WI38 (cell line): ENCODE measurements around the gene AKAP13.

Source experiments
- H3K4me3 ChIP-seq: 2 replicates; pipeline ENCODE4 v1.5.1; 2011; ENCODE audit warnings: low read depth, mild to moderate bottlenecking, control low read depth, low read length
- CTCF ChIP-seq: IDR thresholded peaks from 2 replicates; pipeline ENCODE4 v1.5.1; 2012; ENCODE audit warnings: low read depth, mild to moderate bottlenecking, control low read depth, low read length

The AKAP13 gene

GRCh38 chr15:85421116-85421925 is 40.9 kb downstream of the AKAP13 start:
- no peak overlapping the region for H3K4me3 ChIP-seq
- no peak for TF ChIP-seq CTCF

- H3K4me3 ChIP-seq, result no peak overlapping the region
- TF ChIP-seq CTCF, result no peak
Observed at GRCh38 chr15:85422607-85423006, 42.2 kb downstream of the AKAP13 start.

GRCh38 chr15:85423256-85423655 is 42.9 kb downstream of the AKAP13 start:
- H3K4me3 ChIP-seq, result no peak overlapping the region
- TF ChIP-seq CTCF, result no peak

- H3K4me3 ChIP-seq, result no peak overlapping the region
- TF ChIP-seq CTCF, result no peak
Observed at GRCh38 chr15:85424154-85424553, 43.8 kb downstream of the AKAP13 start.

- no peak for TF ChIP-seq CTCF
- H3K4me3 ChIP-seq, result no peak overlapping the region
Observed at GRCh38 chr15:85426481-85426880, 46.1 kb downstream of the AKAP13 start.

- TF ChIP-seq CTCF, result no peak
- H3K4me3 ChIP-seq, result no peak overlapping the region
Observed at GRCh38 chr15:85427286-85428028, 47.1 kb downstream of the AKAP13 start.

- TF ChIP-seq CTCF, result no peak
- no peak overlapping the region for H3K4me3 ChIP-seq
Observed at GRCh38 chr15:85429522-85429921, 49.1 kb downstream of the AKAP13 start.
